DMS114 treated with DMSO at 0.1 percent for 48 hours (cell line): ENCODE results near the gene DARS2.
"Not testable (repeated sequence)": the region's sequence is repeated elsewhere in the genome, so short reads cannot be mapped to it uniquely, and the experiment has no call there.

Source experiments
- DNase-seq: peaks from one replicate; lab custom pipeline; 2025; ENCODE audit not compliant: unreplicated experiment; lab: John Stamatoyannopoulos, UW

DARS2 gene

DNA sequence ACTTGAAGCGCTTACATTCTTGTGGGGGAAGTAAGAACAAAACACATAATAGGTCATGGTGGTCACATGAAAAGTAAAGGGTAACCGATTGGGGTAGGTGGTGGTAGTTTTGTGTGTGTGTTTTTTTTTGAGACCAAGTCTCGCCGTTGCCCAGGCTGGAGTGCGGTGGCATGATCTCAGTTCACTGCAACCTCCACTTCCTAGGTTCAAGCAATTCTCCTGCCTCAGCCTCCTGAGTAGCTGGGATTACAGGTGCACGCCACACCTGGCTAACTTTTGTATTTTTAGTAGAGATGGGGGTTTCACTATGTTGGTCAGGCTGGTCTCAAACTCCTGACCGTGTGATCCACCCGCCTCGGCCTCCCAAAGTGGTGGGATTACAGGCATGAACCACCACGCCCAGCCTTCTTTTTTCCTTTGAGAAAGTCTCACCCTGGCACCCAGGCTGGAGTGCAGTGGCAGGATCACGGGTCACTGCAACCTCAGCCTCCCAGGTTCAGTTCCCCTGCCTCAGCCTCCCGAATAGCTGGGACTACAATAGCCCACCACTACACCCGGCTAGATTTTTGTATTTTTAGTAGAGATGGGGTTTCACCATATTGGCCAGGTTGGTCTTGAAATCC is 37.8 kb downstream of the DARS2 start:
- peak; percentile 33 for DNase-seq

DNA sequence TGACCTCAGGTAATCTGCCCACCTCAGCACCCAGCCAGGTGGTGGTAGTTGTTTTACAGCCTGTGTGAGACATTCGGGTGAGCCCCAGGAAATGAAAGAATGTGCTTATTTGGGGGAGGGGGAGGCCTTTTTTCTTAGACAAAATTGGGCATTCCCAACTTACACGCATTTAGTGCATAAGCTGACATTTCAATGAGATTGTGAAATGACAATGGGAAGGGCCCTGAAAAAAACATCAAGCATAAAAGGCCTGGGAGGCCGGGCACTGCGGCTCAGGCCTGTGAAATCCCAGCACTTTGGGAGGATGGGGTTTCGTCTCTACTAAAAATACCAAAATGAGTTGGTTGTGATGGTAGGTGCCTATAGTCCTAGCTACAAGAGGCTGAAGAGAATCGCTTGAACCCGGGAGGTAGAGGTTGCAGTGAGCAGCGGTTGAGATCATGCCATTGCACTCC is 38.3 kb downstream of the DARS2 start:
- DNase-seq, result peak; percentile 50

DNA sequence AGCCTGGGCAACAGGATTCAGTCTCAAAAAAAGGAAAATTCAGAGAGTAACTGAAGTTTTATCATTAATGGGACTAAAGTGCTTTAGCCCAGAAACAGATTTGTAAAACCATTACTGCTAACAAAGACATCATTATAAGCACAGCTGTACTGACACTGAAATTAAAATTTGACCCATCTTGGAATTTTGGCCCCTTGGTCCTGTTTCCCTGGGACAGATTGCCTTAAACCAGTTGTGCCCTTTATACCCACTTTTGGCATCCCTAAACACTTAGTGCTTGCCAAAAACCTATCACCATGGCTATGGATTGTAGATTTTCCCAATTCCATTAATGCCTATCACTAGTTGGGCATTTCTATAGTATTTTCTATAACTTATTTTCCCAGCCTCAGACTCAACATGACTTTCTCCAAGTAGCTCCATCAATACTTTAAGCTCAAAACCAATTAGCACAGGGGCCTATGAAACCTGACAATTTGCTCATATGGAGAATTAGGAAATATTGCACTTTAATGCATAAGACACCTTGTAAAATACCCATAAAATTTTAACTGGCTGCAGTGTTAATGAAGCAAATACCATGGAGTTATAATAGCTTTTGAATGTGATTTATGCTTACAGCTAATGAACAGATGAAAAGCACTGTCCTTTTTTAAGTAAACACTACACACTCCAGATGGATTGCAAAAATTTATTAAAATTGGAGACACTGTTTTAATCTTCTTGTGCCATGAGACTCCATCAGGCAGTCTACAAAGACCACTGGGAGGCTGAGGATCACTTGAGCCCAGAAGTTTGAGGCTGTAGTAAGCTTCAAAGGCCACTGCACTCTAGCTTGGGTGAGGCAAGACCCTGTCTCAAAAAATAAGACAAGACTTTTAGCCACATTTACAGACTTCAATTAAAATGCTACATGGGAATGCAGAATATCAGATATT is 39.0 kb downstream of the DARS2 start:
- DNase-seq, result peak; percentile 50

DNA sequence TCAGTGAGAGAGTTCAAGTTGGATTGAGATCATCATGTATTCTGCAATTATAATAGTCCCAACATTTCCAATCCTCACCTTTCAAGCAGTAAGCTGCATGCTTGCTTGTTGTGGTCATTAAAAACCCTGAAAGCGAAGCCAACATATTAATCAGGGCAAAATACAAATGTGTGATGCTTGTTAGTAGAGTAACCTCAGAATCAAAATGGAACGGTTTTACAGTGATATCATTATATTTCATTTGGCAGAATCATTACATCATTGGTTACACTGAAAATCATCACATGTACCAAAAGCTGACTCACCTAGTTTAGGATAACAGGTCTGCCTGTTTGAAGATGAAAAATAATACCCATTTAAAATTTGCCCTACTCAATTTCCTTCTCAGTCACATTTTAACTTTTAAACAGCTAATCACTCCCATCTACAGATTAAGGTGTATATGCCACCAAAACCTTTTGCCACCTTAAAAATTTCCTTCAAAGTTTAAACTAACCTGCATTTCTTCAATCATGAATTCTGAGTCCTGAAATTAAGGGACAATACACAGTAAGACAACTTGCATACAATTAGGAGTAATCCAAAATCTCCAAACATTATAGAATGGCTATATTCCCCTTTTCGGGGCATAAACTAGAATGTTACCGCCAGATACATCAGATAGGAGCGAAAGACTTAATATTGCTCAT is 39.9 kb downstream of the DARS2 start:
- no peak for DNase-seq

DNA sequence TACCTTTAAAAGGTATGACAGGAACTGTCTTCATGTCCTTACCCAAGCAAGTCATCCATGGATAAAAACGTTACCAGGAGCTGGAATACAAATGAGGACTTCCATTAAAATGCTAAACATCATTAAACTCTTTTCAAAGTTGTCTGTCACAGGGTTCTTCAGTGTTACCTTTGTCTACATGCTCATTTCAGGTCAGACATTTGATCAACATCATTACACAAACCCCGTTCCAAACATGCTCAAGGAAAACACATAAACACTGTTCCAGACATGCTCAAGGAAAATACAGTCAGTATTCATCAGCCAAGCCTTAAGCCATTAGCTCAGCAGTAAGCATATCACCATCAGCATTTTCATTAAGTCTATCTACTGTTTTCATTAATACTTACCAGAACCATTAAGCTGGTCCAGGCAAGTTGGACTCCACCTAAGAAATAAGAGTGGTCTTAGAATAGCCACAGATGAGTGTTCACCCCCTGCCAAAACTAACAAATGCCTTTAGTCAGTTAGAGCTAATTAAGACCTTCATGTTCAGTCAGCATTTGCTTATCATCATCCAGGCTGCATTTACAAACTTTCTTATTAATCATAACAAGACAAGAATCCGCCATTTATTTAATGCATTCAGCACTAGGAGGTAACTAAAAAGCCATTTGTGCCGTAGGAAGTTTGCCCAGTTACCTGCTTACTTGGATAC is 41.1 kb downstream of the DARS2 start:
- no peak for DNase-seq

DNA sequence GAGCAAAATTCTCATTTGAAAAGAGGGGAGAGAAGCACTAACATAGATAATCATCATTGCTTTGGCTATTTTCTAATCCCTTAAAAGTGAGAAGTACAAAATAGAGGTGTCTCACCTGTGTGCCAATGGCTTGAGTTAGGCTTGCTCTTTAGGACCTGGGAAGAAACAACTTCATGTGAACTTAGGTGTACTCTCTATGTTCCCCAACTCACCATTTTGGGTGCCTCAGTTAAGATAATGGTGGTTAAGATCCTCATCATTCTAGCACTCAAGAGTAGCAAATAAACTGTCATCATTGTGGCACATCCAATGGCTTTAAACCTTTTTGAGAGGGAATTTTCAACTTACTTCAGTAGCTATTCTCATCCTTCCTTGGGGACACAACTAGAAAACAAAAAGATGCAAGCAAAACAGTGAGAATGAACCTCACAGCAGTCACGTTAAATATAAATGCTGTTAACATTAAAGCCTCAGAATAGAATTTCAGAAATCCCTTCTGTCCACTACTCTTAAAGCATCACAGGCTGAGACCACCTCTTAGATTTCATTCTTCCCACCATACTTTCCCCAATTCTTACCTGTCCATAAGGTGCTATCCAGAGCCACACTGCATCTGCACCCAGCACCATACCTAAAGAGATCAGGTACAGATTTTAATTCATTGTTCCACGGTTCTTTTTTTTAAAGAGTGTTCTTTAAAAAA is 42.1 kb downstream of the DARS2 start:
- no peak for DNase-seq

DNA sequence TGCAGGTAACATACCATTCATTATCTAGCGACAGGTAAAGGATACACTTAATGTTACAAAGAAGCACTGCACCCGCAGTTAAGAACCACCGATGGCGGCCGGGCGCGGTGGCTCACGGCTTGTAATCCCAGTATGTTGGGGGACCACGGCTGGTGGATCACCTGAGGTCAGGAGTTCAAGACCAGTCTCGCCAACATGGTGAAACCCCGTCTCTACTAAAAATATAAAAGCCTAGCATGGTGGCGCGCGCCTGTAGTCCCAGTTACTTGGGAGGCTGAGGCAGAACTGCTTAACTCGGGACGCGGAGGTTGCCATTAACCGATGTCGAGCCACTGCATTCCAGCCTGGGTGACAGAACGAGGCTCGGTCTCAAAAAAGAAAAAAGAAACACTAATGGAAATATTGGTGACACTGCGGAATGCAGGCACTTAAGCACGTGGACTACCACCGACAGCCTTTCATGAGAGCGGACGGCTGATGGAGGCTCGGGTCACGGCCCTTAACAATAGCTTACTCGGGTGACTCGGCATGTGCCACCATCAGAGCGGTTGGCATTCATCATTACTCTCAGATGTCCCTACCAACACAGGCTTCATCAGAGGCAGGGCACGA is 42.8 kb downstream of the DARS2 start:
- DNase-seq, result no peak

DNA sequence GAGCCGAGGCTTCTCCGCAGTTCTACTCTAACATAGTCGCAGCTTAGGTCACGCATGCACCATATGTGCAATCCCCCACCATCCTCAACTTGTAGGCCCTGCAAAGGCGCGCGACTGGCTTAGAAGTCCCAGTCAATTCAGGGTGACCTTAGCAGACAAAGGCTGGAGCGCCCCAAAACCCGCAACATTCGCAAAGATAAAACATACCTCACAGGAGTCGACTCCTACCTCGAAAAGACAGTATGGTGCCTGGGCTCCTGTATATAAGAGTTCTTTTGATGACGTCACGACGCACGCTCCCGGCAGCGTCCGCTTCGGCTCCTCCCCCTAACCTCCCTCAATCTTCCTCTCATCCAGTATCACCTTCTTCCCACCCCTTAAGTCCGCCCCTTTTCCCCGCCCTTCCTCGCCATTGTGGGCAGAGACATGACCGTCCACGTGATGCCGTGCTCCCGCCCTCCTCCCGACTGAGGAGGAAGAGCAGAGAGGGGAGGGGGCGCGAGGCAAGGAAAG is 43.3 kb downstream of the DARS2 start, which contains the start of gene GAS5:
TSS of gene GAS5 (minus strand) at position 237 of the 513 bp plus-strand sequence.
- peak; percentile 99 for DNase-seq

DNA sequence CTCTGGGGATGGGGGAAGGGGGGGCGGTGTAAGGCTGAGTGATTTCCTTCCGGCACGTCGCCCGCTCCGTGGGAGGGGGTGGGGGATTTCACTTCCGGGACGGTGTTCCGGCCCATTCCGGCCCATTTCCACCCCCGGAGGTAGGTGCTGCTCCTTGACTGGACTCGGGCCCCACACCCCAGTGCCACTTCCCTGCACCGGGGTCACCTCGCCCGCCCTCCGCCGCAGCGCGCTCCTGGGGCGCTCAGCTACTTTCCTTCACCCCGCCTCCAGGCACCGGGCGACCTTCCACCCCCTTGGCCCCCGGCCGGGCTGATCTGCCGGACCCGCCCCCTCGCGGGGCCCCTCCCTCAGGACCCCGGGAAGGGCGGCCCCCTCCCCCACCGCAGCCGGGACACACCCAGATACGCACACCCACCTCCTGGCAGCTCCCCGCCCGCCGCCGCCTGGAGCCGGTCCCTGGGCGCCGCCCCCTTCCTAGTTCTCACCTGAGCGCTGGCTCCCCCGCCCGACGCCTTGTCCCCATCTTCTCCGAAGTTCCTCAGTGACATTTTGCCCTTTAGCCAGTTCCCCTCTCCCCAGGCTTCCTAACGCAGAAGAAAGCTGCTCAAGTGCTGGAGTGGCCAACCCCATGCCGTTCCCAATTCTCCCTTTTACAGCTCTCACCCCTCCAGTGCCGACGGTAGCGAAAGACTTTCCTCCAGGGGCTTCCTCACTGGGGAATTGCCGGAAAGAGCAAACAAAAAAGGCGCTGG is 44.0 kb downstream of the DARS2 start, which contains the start of gene ZBTB37:
TSS of gene ZBTB37 (plus strand) at position 115 of the 755 bp plus-strand sequence. CDS start 1,846 bp downstream, outside the sequence.
- DNase-seq, result peak; percentile 84

DNA sequence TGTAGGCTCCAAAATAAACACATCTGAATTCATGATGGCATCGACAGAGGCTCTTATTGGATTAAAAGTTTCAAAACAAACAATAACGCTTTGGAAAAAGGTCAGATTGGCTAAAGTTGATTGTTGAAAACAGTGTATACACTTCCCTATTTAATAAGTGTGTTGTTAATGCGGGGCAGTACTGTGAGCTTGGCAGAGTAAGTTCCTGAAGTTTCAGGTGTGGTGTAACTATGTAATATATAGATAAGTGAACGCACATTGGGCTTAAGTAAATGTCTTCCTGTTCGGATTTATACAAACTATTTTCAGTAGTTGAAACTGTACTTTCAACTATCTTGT is 44.5 kb downstream of the DARS2 start:
- no peak for DNase-seq

DNA sequence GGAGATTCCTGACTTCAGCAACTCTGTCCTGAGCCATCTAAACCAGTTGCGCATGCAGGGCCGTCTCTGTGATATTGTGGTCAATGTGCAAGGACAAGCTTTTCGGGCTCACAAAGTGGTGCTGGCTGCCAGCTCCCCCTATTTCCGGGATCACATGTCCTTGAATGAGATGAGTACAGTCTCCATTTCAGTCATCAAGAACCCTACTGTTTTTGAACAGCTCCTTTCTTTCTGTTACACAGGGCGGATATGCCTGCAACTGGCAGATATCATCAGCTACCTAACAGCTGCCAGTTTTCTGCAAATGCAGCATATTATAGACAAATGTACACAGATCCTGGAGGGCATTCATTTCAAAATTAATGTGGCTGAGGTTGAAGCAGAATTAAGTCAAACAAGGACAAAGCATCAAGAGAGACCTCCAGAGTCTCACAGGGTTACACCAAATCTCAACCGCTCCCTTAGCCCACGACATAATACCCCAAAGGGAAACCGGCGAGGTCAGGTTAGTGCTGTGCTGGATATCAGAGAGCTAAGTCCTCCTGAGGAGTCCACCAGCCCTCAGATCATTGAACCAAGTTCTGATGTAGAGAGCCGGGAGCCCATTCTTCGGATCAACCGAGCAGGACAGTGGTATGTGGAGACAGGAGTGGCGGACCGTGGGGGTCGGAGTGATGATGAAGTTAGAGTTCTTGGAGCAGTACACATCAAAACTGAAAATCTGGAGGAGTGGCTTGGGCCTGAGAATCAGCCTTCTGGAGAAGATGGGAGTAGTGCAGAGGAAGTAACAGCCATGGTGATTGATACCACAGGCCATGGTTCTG is 46.0 kb downstream of the DARS2 start:
- no peak for DNase-seq

DNA sequence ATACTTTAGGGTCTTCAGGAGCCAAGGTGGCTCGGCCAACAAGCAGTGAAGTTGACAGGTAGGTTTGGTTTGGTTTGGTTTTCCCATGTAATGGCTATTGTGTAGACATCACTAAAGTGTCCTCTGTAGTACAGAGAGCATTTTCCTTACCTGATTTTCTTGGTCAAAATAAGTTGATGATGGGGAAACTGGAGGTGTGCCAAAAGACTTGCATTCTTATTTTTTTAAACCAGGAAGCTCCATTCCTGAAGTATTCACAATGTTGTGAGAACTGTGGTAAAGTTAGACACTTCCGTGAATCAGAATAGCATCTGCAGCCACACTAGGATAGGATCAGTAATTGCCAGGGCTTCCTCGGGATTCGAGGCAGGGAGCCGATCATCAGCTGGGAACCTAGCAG is 46.6 kb downstream of the DARS2 start:
- no peak for DNase-seq

DNA sequence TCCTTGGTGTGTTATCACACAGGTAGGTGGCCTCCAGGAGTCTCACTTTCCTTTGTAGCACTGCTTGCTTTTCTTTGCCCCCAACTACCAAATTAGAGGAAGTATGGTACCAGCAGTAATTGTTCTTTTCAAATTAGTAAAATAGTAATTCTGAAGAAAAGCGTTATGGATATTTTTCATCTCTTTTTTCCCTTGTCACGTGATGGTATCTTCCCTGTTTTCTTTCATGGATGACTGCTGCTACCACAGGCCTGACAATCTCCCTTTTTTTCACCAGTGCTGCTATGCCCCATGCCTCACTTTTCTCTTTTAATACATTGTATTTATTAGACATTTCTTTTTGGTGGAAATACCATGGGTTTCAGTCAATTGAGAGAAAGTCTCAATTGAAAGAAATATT is 47.0 kb downstream of the DARS2 start:
- no peak for DNase-seq

DNA sequence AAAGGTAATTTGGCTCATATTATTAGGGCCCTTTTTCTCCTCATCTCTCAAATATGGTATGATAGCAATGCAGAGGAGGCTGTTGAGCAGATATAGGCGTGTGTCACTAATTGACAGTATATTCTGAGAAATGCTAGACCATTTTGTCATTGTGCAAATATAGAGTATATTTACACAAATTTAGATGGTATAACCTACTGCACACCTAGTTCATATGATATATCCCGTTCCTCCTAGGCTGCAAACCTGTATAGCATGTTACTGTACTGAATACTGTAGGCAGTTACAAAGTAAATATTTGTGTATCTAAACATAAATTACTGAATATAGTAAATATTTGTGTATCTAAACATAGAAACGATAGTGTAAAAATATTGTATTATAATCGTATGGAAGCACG is 52.3 kb downstream of the DARS2 start:
- no peak for DNase-seq

DNA sequence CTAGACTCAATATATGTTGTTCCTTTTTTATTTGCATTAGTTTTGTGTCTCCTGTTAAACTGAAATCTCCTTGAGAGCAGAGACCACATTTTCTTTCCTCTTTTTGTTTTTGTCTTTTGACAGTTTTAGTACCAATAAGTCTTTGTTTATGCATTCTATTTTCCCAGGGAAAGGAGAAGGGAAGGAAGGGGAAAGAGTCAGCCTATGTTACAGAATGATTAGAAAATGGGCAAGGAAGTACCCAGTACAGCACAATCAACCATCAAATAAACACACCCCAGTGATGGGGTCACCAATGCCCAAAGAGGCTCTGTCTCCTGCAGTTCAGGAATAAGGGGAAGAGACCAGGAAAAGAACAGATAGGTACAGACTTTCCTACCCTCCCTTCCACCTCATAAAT is 53.8 kb downstream of the DARS2 start:
- DNase-seq, result no peak

DNA sequence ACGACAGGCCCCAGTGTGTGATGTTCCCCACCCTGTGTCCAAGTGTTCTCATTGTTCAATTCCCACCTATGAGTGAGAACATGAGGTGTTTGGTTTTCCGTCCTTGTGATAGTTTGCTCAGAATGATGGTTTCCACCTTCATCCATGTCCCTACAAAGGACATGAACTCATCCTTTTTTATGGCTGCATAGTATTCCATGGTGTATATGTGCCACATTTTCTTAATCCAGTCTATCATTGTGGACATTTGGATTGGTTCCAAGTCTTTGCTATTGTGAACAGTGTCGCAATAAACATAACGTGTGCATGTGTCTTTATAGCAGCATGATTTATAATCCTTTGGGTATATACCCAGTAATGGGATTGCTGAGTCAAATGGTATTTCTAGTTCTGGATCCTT is 56.6 kb downstream of the DARS2 start:
- DNase-seq, result not testable (repeated sequence)

DNA sequence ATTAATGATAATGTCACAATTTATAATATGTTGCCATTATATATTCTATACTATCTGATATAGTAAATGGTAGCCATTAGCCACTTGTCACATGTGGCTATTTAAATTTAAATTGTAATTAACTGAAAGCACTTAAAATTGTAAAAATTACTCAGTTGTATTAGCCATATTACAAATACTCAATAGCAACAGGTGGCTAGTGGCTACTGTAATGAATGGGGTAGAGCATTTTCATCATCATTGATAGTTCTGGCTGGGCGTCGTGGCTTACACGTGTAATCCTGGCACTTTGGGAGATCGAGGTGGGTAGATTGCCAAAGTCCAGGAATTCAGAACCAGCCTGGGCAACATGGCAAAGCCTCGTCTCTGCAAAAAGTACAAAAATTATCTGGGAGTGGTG is 60.2 kb downstream of the DARS2 start:
- no peak for DNase-seq
